ENCODE measurements around the gene GPC6. TPM values are rescaled to one million over a fixed set of nuclear protein-coding genes. Genes with fewer than 3 reads are reported as not detected.

GPC6 gene
- total and polyA plus RNA-seq, 2 experiments from 2014 or later: 26.0 to 92.8 TPM

GRCh38 chr13:93947651-93948050, 721.0 kb downstream of the GPC6 start:
- Histone ChIP-seq H4K20me1 (ENCODE audit: insufficient read depth, poor library complexity, severe bottlenecking) (no peaks in the 10 kb centered on the region), H3K4me2 (no peak overlapping the region), H3K4me1 (ENCODE audit: insufficient read depth) (peaks cover 9% of the 10 kb centered on the region), H3K27ac (no peak overlapping the region), H3K9me2 (replicated peaks; ENCODE audit: insufficient read depth) (no peaks in the 10 kb centered on the region), H3K27me3 (no peaks in the 10 kb centered on the region), H3K79me2 (no peaks in the 10 kb centered on the region), H2AFZ (no peak overlapping the region), H3K4me3 (no peak overlapping the region), H3K36me3 (replicated peaks; ENCODE audit: insufficient read depth, low read depth) (no peaks in the 10 kb centered on the region), H3K9me3 (ENCODE audit: low read depth) (no peaks in the 10 kb centered on the region)
- DNase-seq (ENCODE audit: low spot score): no peak
- 92% methylated on average over 5 of the region's 5 CpGs for WGBS (ENCODE audit: low lambda C conversion rate, missing lambda C conversion rate)
- TF ChIP-seq EZH2 (IDR thresholded peaks at IDR 0.05; ENCODE audit: borderline replicate concordance) (no peak), EZH2phosphoT487 (IDR thresholded peaks at IDR 0.05; ENCODE audit: low read depth, severe bottlenecking, unreplicated experiment) (no peak), CTCF (IDR thresholded peaks at IDR 0.05; ENCODE audit: poor library complexity) (no peak)

GRCh38 chr13:93948162-93948922, 721.7 kb downstream of the GPC6 start:
- peaks cover 9% of the 10 kb centered on the region for H3K4me1 ChIP-seq (ENCODE audit: insufficient read depth)
- no peak overlapping the region for H3K4me2 ChIP-seq
- no peak for DNase-seq (ENCODE audit: low spot score)
- WGBS (ENCODE audit: low lambda C conversion rate, missing lambda C conversion rate): 50% methylated on average over 2 of the region's 2 CpGs
- no peaks in the 10 kb centered on the region for H3K9me2 ChIP-seq (replicated peaks; ENCODE audit: insufficient read depth)
- no peaks in the 10 kb centered on the region for H3K27me3 ChIP-seq
- no peak for TF ChIP-seq EZH2phosphoT487 (IDR thresholded peaks at IDR 0.05; ENCODE audit: low read depth, severe bottlenecking, unreplicated experiment)
- TF ChIP-seq CTCF (IDR thresholded peaks at IDR 0.05; ENCODE audit: poor library complexity): no peak
- no peak for TF ChIP-seq EZH2 (IDR thresholded peaks at IDR 0.05; ENCODE audit: borderline replicate concordance)
- no peaks in the 10 kb centered on the region for H3K9me3 ChIP-seq (ENCODE audit: low read depth)
- H3K4me3 ChIP-seq: no peak overlapping the region
- H3K27ac ChIP-seq: no peak overlapping the region
- H2AFZ ChIP-seq: no peak overlapping the region
- no peaks in the 10 kb centered on the region for H4K20me1 ChIP-seq (ENCODE audit: insufficient read depth, poor library complexity, severe bottlenecking)
- H3K36me3 ChIP-seq (replicated peaks; ENCODE audit: insufficient read depth, low read depth): no peaks in the 10 kb centered on the region
- H3K79me2 ChIP-seq: no peaks in the 10 kb centered on the region

GRCh38 chr13:93951108-93951507, 724.5 kb downstream of the GPC6 start:
- H4K20me1 ChIP-seq (ENCODE audit: insufficient read depth, poor library complexity, severe bottlenecking): no peaks in the 10 kb centered on the region
- no peaks in the 10 kb centered on the region for H3K9me2 ChIP-seq (replicated peaks; ENCODE audit: insufficient read depth)
- TF ChIP-seq EZH2 (IDR thresholded peaks at IDR 0.05; ENCODE audit: borderline replicate concordance): no peak
- TF ChIP-seq EZH2phosphoT487 (IDR thresholded peaks at IDR 0.05; ENCODE audit: low read depth, severe bottlenecking, unreplicated experiment): no peak
- no peak for TF ChIP-seq CTCF (IDR thresholded peaks at IDR 0.05; ENCODE audit: poor library complexity)
- H3K79me2 ChIP-seq: no peaks in the 10 kb centered on the region
- H3K4me3 ChIP-seq: no peak overlapping the region
- H2AFZ ChIP-seq: no peak overlapping the region
- no peaks in the 10 kb centered on the region for H3K27me3 ChIP-seq
- peaks cover 9% of the 10 kb centered on the region for H3K4me1 ChIP-seq (ENCODE audit: insufficient read depth)
- no peaks in the 10 kb centered on the region for H3K36me3 ChIP-seq (replicated peaks; ENCODE audit: insufficient read depth, low read depth)
- no peak overlapping the region for H3K27ac ChIP-seq
- no peak for DNase-seq (ENCODE audit: low spot score)
- H3K4me2 ChIP-seq: no peak overlapping the region
- no peaks in the 10 kb centered on the region for H3K9me3 ChIP-seq (ENCODE audit: low read depth)
